ENCODE data around the gene TOR3A.
A peak's percentile ranks its signal among the peaks of the same experiment; 100 is the strongest.
"Not testable (repeated sequence)": the region's sequence is repeated elsewhere in the genome, so short reads cannot be mapped to it uniquely, and the experiment has no call there.

The TOR3A gene, protein sequence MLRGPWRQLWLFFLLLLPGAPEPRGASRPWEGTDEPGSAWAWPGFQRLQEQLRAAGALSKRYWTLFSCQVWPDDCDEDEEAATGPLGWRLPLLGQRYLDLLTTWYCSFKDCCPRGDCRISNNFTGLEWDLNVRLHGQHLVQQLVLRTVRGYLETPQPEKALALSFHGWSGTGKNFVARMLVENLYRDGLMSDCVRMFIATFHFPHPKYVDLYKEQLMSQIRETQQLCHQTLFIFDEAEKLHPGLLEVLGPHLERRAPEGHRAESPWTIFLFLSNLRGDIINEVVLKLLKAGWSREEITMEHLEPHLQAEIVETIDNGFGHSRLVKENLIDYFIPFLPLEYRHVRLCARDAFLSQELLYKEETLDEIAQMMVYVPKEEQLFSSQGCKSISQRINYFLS

DNA sequence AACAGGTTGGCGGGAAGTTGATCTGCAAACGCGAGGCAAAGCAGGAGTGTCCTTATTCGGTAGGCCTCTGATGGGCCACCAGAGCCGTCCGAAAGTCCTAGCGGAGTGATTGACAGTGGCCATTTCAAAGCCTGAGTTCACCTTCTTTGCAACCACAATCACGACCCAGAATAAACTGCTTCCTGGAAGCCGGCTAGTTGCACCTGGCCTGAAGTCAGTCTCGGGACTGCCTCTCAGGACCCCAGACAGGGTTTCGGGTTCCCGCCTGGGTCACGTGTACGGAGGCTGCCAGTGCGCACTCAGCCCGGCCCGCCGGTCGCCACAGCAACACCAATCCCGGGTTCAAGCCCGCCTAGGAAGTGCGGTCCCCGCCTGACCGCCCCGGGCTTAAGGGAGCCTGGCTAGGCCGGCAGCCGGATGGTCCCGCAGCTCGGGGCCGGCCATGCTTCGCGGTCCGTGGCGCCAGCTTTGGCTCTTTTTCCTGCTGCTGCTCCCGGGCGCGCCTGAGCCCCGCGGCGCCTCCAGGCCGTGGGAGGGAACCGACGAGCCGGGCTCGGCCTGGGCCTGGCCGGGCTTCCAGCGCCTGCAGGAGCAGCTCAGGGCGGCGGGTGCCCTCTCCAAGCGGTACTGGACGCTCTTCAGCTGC is at the start of gene TOR3A:
Gene TOR3A (plus strand): TSS at position 384 of the 646 bp plus-strand sequence. CDS start 59 bp downstream, at position 443.
- H3K4me1 ChIP-seq (ENCODE audit: control insufficient read depth, insufficient read depth, low read length), result peaks cover 8% of the 10 kb centered on the region
- peaks cover 7% of the 10 kb centered on the region for H3K36me3 ChIP-seq (ENCODE audit: control insufficient read depth, insufficient read depth, low read length)
- H3K4me3 ChIP-seq (ENCODE audit: low read length), result peak within 1 kb of the TSS; percentile 93
- peak within 1 kb of the TSS; percentile 76 for H3K27ac ChIP-seq (ENCODE audit: low read depth, low read length)
- no peaks in the 10 kb centered on the region for H3K27me3 ChIP-seq (ENCODE audit: control insufficient read depth, insufficient read depth, low read length)
- H3K9ac ChIP-seq (ENCODE audit: low read length), result peak within 1 kb of the TSS; percentile 75

DNA sequence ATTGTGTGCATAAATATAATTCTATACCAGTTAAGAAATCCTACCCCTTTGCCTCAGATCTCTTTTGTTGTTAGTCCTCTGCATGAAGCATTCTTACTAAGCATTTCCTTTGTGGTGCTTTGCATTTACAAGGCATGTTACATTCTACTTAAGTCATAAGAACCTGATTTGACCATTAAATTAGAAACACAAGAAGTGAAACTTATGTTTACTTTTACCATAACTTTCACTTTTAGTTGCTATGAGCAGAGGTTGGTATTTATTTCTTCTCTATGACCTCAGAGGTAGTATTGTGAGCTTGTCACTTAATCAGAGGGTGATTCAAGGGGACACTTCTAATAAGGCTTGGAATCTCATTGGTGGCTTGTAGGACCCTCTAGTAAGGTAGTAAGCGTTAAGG is 47.1 kb upstream of the TOR3A start:
- no peaks in the 10 kb centered on the region for H3K27me3 ChIP-seq (ENCODE audit: control insufficient read depth, insufficient read depth, low read length)
- H3K27ac ChIP-seq (ENCODE audit: low read depth, low read length), result no peak overlapping the region
- no peak overlapping the region for H3K4me3 ChIP-seq (ENCODE audit: low read length)
- no peaks in the 10 kb centered on the region for H3K36me3 ChIP-seq (ENCODE audit: control insufficient read depth, insufficient read depth, low read length)
- H3K4me1 ChIP-seq (ENCODE audit: control insufficient read depth, insufficient read depth, low read length), result peaks cover 18% of the 10 kb centered on the region
- no peak overlapping the region for H3K9ac ChIP-seq (ENCODE audit: low read length)

DNA sequence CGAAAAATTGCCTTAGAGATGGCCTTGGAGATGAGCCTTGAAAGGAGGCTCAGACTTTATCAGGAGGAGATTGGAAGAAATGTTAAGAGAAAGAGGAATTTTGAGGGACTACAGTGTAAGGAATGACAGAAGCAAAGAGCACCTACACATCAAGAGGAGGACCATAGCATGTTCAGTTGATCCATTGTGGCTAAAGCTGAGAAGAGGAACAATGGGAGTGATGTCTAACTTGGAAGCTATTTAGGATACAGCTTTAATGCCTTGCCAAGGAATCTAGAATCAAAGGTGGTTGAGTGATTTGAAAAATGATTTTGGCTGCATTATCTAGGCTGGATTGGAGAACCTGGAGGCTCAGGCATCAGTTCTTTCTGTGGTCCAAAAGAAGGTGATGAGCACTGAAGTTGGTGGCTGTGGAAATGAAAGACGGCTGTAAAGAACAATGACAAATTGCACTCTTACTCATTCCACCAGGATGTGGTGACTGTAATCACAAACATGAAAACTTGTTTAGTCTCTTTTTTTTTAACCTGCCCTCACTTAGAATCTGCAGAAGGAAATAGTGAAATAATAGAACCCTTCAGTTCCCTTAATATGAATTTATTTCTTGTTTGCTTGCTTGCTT is 44.9 kb upstream of the TOR3A start:
- Histone ChIP-seq H3K9ac (ENCODE audit: low read length) (no peak overlapping the region), H3K4me3 (ENCODE audit: low read length) (no peak overlapping the region), H3K27ac (ENCODE audit: low read depth, low read length) (peak overlapping the region; percentile 11), H3K36me3 (ENCODE audit: control insufficient read depth, insufficient read depth, low read length) (no peaks in the 10 kb centered on the region), H3K27me3 (ENCODE audit: control insufficient read depth, insufficient read depth, low read length) (no peaks in the 10 kb centered on the region), H3K4me1 (ENCODE audit: control insufficient read depth, insufficient read depth, low read length) (peaks cover 13% of the 10 kb centered on the region)

DNA sequence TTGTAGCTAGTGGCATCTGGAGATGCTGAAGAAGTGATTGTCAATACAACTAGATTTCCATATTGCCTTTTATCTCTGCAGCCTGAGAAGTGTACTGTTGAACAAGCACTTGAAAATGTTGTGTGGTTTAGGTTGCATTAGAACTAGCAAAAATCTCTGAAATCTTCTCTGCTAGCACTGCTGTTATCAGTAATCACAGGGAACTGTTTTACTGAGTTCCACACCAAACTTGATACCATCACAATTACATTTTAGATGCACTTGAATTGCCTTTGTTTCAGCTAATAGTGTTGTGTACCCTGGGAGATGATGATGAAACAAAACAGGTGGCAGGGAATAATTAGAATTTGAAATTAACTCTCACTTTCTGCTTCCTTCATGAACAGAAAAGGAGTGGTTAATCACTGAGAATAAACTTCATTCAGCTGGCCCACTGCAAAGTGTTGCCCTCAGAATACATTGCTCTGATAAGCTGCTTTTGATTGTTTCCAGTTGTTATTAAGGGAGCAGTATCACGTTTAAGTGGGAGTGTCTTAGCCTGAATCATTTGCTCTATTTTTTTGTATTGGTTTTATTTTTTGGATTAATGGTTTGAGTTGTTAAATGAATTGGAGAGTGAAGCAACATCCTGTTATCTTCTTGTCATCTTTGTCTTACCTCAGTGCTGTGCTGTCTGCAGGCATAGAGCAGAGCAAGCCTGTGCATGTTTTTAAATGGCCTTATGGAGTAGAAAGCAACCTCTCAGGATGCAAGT is 43.2 kb upstream of the TOR3A start:
- H3K27me3 ChIP-seq (ENCODE audit: control insufficient read depth, insufficient read depth, low read length), result no peaks in the 10 kb centered on the region
- no peaks in the 10 kb centered on the region for H3K36me3 ChIP-seq (ENCODE audit: control insufficient read depth, insufficient read depth, low read length)
- no peak overlapping the region for H3K4me3 ChIP-seq (ENCODE audit: low read length)
- no peak overlapping the region for H3K27ac ChIP-seq (ENCODE audit: low read depth, low read length)
- H3K4me1 ChIP-seq (ENCODE audit: control insufficient read depth, insufficient read depth, low read length), result peaks cover 13% of the 10 kb centered on the region
- H3K9ac ChIP-seq (ENCODE audit: low read length), result no peak overlapping the region

DNA sequence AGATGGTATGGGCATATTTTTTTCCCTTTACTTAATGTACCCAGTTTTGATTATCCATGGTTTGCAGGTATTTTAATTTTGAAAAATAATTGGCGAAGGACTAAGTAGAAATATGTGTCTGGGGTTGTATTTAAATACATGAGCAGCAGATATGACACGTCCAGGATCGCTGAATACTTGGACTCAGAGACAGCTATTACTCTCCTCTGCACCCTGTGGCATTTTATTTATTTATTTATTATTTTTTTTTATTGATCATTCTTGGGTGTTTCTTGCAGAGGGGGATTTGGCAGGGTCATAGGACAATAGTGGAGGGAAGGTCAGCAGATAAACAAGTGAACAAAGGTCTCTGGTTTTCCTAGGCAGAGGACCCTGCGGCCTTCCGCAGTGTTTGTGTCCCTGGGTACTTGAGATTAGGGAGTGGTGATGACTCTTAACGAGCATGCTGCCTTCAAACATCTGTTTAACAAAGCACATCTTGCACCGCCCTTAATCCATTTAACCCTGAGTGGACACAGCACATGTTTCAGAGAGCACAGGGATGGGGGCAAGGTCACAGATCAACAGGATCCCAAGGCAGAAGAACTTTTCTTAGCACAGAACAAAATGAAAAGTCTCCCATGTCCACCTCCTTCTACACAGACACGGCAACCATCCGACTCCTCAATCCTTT is 42.2 kb upstream of the TOR3A start:
- H3K4me3 ChIP-seq (ENCODE audit: low read length); H3K27ac ChIP-seq (ENCODE audit: low read depth, low read length); H3K9ac ChIP-seq (ENCODE audit: low read length); H3K36me3 ChIP-seq (ENCODE audit: control insufficient read depth, insufficient read depth, low read length); H3K27me3 ChIP-seq (ENCODE audit: control insufficient read depth, insufficient read depth, low read length); H3K4me1 ChIP-seq (ENCODE audit: control insufficient read depth, insufficient read depth, low read length): not testable (repeated sequence)

DNA sequence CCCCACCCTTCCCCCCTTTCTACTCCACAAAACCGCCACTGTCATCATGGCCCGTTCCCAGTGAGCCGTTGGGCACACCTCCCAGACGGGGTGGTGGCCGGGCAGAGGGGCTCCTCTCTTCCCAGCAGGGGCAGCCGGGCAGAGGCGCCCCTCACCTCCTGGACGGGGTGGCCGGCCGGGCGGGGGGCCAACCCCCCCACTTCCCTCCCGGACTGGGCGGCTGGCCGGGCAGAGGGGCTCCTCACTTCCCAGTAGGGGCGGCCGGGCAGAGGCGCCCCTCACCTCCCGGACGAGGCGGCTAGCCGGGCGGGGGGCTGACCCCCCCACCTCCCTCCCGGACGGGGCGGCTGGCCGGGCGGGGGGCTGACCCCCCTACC is 41.7 kb upstream of the TOR3A start:
- H3K4me1 ChIP-seq (ENCODE audit: control insufficient read depth, insufficient read depth, low read length); H3K9ac ChIP-seq (ENCODE audit: low read length); H3K4me3 ChIP-seq (ENCODE audit: low read length); H3K36me3 ChIP-seq (ENCODE audit: control insufficient read depth, insufficient read depth, low read length); H3K27me3 ChIP-seq (ENCODE audit: control insufficient read depth, insufficient read depth, low read length); H3K27ac ChIP-seq (ENCODE audit: low read depth, low read length): not testable (repeated sequence)

DNA sequence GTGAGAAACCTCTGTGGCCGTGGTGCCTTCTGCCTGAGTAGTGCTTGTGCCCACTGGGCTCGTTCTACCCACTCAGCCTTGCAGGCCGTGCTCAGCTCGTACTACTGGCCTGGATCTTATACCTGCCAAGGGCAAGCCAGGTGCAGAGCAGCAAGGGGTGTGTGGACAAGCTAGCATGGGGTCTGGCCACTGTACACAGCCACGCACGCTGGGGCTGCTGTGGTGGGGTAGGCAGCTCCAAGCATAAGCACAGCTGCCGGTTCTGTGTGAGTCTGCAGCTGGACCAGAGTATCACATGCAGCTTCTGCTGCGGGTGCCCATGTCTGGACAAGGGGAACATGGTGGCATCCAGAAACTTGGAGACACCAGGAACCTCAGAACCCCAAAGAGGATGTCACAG is 39.8 kb upstream of the TOR3A start:
- H3K27ac ChIP-seq (ENCODE audit: low read depth, low read length), result no peak overlapping the region
- no peaks in the 10 kb centered on the region for H3K27me3 ChIP-seq (ENCODE audit: control insufficient read depth, insufficient read depth, low read length)
- peaks cover 4% of the 10 kb centered on the region for H3K4me1 ChIP-seq (ENCODE audit: control insufficient read depth, insufficient read depth, low read length)
- H3K4me3 ChIP-seq (ENCODE audit: low read length), result no peak overlapping the region
- H3K9ac ChIP-seq (ENCODE audit: low read length), result no peak overlapping the region
- H3K36me3 ChIP-seq (ENCODE audit: control insufficient read depth, insufficient read depth, low read length), result no peaks in the 10 kb centered on the region

DNA sequence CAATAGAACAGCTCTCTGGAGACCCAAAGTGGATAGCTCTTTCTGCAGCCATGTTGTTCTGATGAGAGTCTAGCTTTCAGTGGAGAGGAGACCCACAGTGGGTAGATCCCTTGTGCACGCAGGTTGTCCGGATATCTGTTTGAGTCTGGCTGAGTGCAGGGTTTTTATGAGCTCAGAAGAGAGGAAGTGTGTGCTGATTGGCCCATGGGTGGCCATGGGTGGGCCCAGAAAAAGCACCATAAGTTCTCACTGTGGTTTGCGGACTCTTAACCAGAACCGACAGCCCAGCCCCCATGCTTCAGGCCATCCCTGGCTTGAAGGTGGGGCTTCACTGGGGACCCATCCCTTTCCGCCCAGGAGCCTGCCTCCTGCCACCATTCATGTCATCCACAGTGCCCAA is 39.2 kb upstream of the TOR3A start:
- Histone ChIP-seq H3K4me3 (ENCODE audit: low read length) (no peak overlapping the region), H3K27ac (ENCODE audit: low read depth, low read length) (no peak overlapping the region), H3K27me3 (ENCODE audit: control insufficient read depth, insufficient read depth, low read length) (no peaks in the 10 kb centered on the region), H3K9ac (ENCODE audit: low read length) (no peak overlapping the region), H3K36me3 (ENCODE audit: control insufficient read depth, insufficient read depth, low read length) (no peaks in the 10 kb centered on the region), H3K4me1 (ENCODE audit: control insufficient read depth, insufficient read depth, low read length) (peaks cover 4% of the 10 kb centered on the region)

DNA sequence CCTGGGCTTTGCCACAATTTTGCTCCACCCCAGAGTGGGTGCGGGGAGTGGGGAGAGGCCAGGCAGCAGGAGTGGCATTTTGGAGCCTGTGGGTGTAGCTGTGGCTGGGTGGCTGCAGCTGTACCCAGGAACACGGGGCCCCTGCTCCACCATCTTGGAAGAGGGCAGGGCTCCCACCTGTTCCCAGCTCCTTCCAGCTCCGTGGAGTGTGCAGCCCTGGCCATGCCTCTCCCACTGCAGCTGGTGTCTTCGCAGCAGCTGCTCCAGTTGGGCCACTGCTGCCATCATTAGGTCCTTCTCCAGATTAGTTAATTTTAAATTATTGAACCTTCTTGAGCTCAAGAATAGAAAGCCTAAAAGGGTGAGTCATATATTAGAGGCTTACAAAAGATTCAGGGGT is 38.6 kb upstream of the TOR3A start:
- Histone ChIP-seq H3K27ac (ENCODE audit: low read depth, low read length) (no peak overlapping the region), H3K27me3 (ENCODE audit: control insufficient read depth, insufficient read depth, low read length) (no peaks in the 10 kb centered on the region), H3K36me3 (ENCODE audit: control insufficient read depth, insufficient read depth, low read length) (no peaks in the 10 kb centered on the region), H3K4me3 (ENCODE audit: low read length) (no peak overlapping the region), H3K9ac (ENCODE audit: low read length) (no peak overlapping the region), H3K4me1 (ENCODE audit: control insufficient read depth, insufficient read depth, low read length) (peaks cover 4% of the 10 kb centered on the region)

DNA sequence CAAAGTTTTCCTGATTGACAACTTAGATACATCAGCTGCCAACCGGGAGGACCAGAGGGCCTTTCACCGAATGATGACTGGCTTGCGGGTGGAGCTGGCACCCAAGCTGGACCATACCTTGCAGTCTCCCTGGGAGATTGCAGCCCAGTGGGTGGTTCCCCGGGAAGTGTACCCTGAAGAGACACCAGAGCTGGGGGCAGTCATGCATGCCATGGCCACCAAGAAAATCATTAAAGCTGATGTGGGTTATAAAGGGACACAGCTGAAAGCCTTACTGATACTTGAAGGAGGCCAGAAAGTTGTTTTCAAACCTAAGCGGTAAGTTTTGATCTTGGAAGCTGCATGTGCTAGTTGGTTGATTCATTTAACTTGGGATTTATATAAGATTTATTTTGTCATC is 38.0 kb upstream of the TOR3A start:
- H3K4me1 ChIP-seq (ENCODE audit: control insufficient read depth, insufficient read depth, low read length), result peaks cover 4% of the 10 kb centered on the region
- H3K36me3 ChIP-seq (ENCODE audit: control insufficient read depth, insufficient read depth, low read length), result no peaks in the 10 kb centered on the region

DNA sequence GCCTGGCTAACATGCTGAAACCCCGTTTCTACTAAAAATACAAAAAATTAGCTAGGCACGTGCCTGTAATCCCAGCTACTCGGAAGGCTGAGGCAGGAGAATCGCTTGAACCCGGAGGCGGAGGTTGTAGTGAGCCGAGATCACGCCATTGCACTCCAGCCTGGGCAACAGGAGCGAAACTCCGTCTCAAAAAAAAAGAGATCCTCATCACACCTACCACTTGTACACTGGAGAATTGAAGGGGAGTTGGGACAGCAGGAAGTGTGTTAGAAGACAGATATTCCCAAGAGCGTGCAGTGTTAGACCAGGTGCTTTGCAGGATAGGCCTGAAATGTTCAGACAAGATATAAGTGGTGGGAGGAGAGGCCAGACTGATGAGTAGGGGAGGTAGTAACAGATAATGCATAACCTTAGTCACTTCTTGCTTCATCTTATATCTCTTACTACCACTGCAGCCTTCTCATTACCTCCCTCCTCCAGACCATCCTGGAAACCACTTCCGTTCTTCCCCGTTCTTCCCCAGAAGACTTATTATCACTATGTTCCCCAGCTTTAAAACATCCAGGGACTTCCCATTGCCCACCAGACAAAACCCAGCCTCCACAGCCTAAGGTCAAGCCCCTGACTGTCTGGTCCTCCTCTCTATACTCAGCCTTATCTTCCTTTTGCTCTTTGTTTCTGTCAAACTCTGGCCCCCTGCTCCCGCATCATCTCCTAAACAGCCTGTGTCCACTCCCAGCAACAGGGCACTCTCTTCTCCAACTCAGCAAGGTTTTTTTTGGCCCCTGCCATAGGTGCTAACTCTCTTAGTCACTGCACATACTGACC is 34.8 kb upstream of the TOR3A start:
- no peak overlapping the region for H3K27ac ChIP-seq (ENCODE audit: low read depth, low read length)

More for the DNA sequence above, 38.0 kb upstream of the TOR3A start:
- H3K27me3 ChIP-seq (ENCODE audit: control insufficient read depth, insufficient read depth, low read length), result no peaks in the 10 kb centered on the region
- H3K27ac ChIP-seq (ENCODE audit: low read depth, low read length), result no peak overlapping the region
- no peak overlapping the region for H3K9ac ChIP-seq (ENCODE audit: low read length)
- no peak overlapping the region for H3K4me3 ChIP-seq (ENCODE audit: low read length)

More for the DNA sequence above, 34.8 kb upstream of the TOR3A start:
- Histone ChIP-seq H3K36me3 (ENCODE audit: control insufficient read depth, insufficient read depth, low read length) (no peaks in the 10 kb centered on the region), H3K27me3 (ENCODE audit: control insufficient read depth, insufficient read depth, low read length) (no peaks in the 10 kb centered on the region), H3K9ac (ENCODE audit: low read length) (no peak overlapping the region), H3K4me1 (ENCODE audit: control insufficient read depth, insufficient read depth, low read length) (no peaks in the 10 kb centered on the region), H3K4me3 (ENCODE audit: low read length) (no peak overlapping the region)

All from rectal smooth muscle tissue (tissue), 1 donor.